ENCODE data around the gene MRPL34. TPM values are rescaled to one million over a fixed set of nuclear protein-coding genes. Genes with fewer than 3 reads are reported as not detected.
A peak's percentile ranks its signal among the peaks of the same experiment; 100 is the strongest.

Gene MRPL34
- polyA plus RNA-seq, 2 donors: 72.1 to 102 TPM

- Histone ChIP-seq H3K36me3 (ENCODE audit: control insufficient read depth in 2 of 2, insufficient read depth in 2 of 2, low read length in 1 of 2) (peaks cover 6 to 15% of the 10 kb centered on the region in 2 donors), H3K9me3 (ENCODE audit: control insufficient read depth in 2 of 2, insufficient read depth in 1 of 2, low read depth in 1 of 2, low read length in 1 of 2) (peaks cover 0 to 2% of the 10 kb centered on the region in 2 donors), H3K4me1 (ENCODE audit: control insufficient read depth in 2 of 2, insufficient read depth in 2 of 2, low read length in 1 of 2) (peaks cover 8 to 14% of the 10 kb centered on the region in 2 donors), H3K4me3 (ENCODE audit: low read depth in 1 of 2, low read length in 2 of 2) (no peak overlapping the region), H3K27ac (ENCODE audit: low read depth in 2 of 2, low read length in 1 of 2) (no peak overlapping the region), H3K27me3 (ENCODE audit: control insufficient read depth in 1 of 2, insufficient read depth in 2 of 2, low read length in 2 of 2) (no peaks in the 10 kb centered on the region)
- WGBS, 2 donors: 87 to 90% methylated on average over 34 of the region's 34 CpGs
Observed at GRCh38 chr19:17339088-17339741, 33.5 kb downstream of the MRPL34 start.

DNA sequence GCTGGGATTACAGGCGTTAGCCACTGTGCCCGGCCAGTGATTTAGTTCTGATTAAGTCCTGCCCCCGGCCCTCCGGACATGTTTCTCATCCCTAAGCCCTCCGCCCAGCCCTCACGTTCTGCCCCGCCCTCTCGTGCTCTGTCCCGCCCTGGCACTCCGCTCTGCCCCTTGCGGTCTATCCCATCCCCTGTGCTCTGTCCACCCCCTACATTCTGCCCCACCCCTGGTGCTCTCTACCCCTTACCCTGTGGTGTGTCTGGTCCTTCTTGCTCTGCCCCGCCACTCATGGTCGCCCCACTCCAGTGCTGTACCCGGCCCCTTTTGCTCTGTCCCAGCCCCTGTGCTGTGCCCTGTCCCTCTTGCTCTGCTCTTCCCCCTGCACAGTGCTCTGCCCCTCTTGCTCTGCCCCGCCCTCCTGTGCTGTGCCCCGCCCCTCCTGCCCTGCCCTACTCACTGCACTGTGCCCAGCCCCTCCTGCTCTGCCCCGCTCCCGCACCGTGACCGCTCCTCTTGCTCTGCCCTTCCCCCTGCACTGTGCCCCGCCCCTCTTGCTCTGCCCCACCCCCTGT lies 34.7 kb downstream of the MRPL34 start:
- H3K27ac ChIP-seq (ENCODE audit: low read depth in 2 of 2, low read length in 1 of 2): peak overlapping the region; percentile 24 to 27
- H3K4me3 ChIP-seq (ENCODE audit: low read depth in 1 of 2, low read length in 2 of 2): no peak overlapping the region
- WGBS, 2 donors: 68% methylated on average over 20 to 21 of the region's 21 CpGs
- peaks cover 6 to 15% of the 10 kb centered on the region in 2 donors for H3K36me3 ChIP-seq (ENCODE audit: control insufficient read depth in 2 of 2, insufficient read depth in 2 of 2, low read length in 1 of 2)
- peaks cover 0 to 2% of the 10 kb centered on the region in 2 donors for H3K9me3 ChIP-seq (ENCODE audit: control insufficient read depth in 2 of 2, insufficient read depth in 1 of 2, low read depth in 1 of 2, low read length in 1 of 2)
- H3K4me1 ChIP-seq (ENCODE audit: control insufficient read depth in 2 of 2, insufficient read depth in 2 of 2, low read length in 1 of 2): peaks cover 8 to 11% of the 10 kb centered on the region in 2 donors
- H3K27me3 ChIP-seq (ENCODE audit: control insufficient read depth in 1 of 2, insufficient read depth in 2 of 2, low read length in 2 of 2): no peaks in the 10 kb centered on the region

DNA sequence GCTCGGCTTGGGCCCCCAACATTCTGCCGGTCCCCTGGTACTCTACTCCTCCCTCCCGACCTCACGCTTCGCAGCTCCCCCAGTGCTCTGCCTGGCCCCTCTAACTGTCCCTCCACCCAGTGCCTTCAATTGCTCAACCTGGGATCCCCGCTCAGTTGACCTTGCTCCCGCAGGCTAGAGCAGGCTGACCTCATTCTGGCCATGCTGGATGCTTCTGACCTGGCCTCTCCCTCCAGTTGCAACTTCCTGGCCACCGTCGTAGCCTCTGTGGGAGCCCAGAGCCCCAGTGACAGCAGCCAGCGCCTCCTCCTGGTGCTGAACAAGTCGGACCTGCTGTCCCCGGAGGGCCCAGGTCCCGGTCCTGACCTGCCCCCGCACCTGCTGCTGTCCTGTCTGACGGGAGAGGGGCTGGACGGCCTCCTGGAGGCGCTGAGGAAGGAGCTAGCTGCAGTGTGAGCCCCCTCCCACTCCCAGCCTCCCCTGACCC lies 35.2 kb downstream of the MRPL34 start:
- H3K4me1 ChIP-seq (ENCODE audit: control insufficient read depth in 2 of 2, insufficient read depth in 2 of 2, low read length in 1 of 2): peaks cover 8 to 11% of the 10 kb centered on the region in 2 donors
- H3K36me3 ChIP-seq (ENCODE audit: control insufficient read depth in 2 of 2, insufficient read depth in 2 of 2, low read length in 1 of 2): peaks cover 6 to 15% of the 10 kb centered on the region in 2 donors
- 72 to 75% methylated on average over 17 of the region's 17 CpGs for WGBS, 2 donors
- H3K4me3 ChIP-seq (ENCODE audit: low read depth in 1 of 2, low read length in 2 of 2): no peak overlapping the region
- H3K27ac ChIP-seq (ENCODE audit: low read depth in 2 of 2, low read length in 1 of 2): peak overlapping the region; percentile 24 to 45
- H3K27me3 ChIP-seq (ENCODE audit: control insufficient read depth in 1 of 2, insufficient read depth in 2 of 2, low read length in 2 of 2): no peaks in the 10 kb centered on the region
- H3K9me3 ChIP-seq (ENCODE audit: control insufficient read depth in 2 of 2, insufficient read depth in 1 of 2, low read depth in 1 of 2, low read length in 1 of 2): peaks cover 0 to 2% of the 10 kb centered on the region in 2 donors

- peaks cover 6 to 15% of the 10 kb centered on the region in 2 donors for H3K36me3 ChIP-seq (ENCODE audit: control insufficient read depth in 2 of 2, insufficient read depth in 2 of 2, low read length in 1 of 2)
- no peak overlapping the region for H3K27ac ChIP-seq (ENCODE audit: low read depth in 2 of 2, low read length in 1 of 2)
- peaks cover 8 to 15% of the 10 kb centered on the region in 2 donors for H3K4me1 ChIP-seq (ENCODE audit: control insufficient read depth in 2 of 2, insufficient read depth in 2 of 2, low read length in 1 of 2)
- no peak overlapping the region for H3K4me3 ChIP-seq (ENCODE audit: low read depth in 1 of 2, low read length in 2 of 2)
- 93 to 94% methylated on average over 15 of the region's 15 CpGs for WGBS, 2 donors
- H3K27me3 ChIP-seq (ENCODE audit: control insufficient read depth in 1 of 2, insufficient read depth in 2 of 2, low read length in 2 of 2): no peaks in the 10 kb centered on the region
- peaks cover 0 to 2% of the 10 kb centered on the region in 2 donors for H3K9me3 ChIP-seq (ENCODE audit: control insufficient read depth in 2 of 2, insufficient read depth in 1 of 2, low read depth in 1 of 2, low read length in 1 of 2)
Observed at GRCh38 chr19:17341386-17341785, 35.7 kb downstream of the MRPL34 start.

DNA sequence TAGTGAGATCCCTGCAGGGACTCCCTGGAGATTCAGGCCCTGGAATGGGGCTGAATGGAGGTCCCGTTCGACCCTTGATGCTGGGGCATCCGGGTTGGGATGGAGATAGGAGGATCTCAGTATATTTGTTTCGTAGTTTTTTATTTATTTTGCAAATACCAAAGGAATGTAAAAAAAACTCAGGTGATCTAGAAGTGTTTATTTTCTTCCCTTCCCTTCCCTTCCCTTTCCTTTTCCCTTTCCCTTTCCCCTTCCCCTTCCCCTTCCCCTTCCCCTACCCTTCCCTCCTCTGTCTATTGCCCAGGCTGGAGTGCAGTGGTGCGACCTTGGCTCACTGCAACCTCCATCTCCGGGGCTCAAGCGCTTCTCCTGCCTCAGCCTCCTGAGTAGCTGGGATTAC lies 36.2 kb downstream of the MRPL34 start:
- no peak overlapping the region for H3K27ac ChIP-seq (ENCODE audit: low read depth in 2 of 2, low read length in 1 of 2)
- H3K27me3 ChIP-seq (ENCODE audit: control insufficient read depth in 1 of 2, insufficient read depth in 2 of 2, low read length in 2 of 2): no peaks in the 10 kb centered on the region
- H3K36me3 ChIP-seq (ENCODE audit: control insufficient read depth in 2 of 2, insufficient read depth in 2 of 2, low read length in 1 of 2): peaks cover 6 to 15% of the 10 kb centered on the region in 2 donors
- no peak overlapping the region for H3K4me3 ChIP-seq (ENCODE audit: low read depth in 1 of 2, low read length in 2 of 2)
- WGBS, 2 donors: 80 to 83% methylated on average over 7 of the region's 7 CpGs
- H3K4me1 ChIP-seq (ENCODE audit: control insufficient read depth in 2 of 2, insufficient read depth in 2 of 2, low read length in 1 of 2): peaks cover 8 to 15% of the 10 kb centered on the region in 2 donors
- peaks cover 0 to 2% of the 10 kb centered on the region in 2 donors for H3K9me3 ChIP-seq (ENCODE audit: control insufficient read depth in 2 of 2, insufficient read depth in 1 of 2, low read depth in 1 of 2, low read length in 1 of 2)

GRCh38 chr19:17346109-17346671 lies 40.5 kb downstream of the MRPL34 start:
- no peak overlapping the region for H3K4me3 ChIP-seq (ENCODE audit: low read depth in 1 of 2, low read length in 2 of 2)
- no peaks in the 10 kb centered on the region for H3K27me3 ChIP-seq (ENCODE audit: control insufficient read depth in 1 of 2, insufficient read depth in 2 of 2, low read length in 2 of 2)
- peak overlapping the region in 1 of 2 donors; percentile 21 for H3K27ac ChIP-seq (ENCODE audit: low read depth in 2 of 2, low read length in 1 of 2)
- WGBS, 2 donors: 16% methylated on average over 24 of the region's 24 CpGs
- H3K9me3 ChIP-seq (ENCODE audit: control insufficient read depth in 2 of 2, insufficient read depth in 1 of 2, low read depth in 1 of 2, low read length in 1 of 2): no peaks in the 10 kb centered on the region
- peaks cover 3% of the 10 kb centered on the region in 2 donors for H3K36me3 ChIP-seq (ENCODE audit: control insufficient read depth in 2 of 2, insufficient read depth in 2 of 2, low read length in 1 of 2)
- peaks cover 0 to 4% of the 10 kb centered on the region in 2 donors for H3K4me1 ChIP-seq (ENCODE audit: control insufficient read depth in 2 of 2, insufficient read depth in 2 of 2, low read length in 1 of 2)

DNA sequence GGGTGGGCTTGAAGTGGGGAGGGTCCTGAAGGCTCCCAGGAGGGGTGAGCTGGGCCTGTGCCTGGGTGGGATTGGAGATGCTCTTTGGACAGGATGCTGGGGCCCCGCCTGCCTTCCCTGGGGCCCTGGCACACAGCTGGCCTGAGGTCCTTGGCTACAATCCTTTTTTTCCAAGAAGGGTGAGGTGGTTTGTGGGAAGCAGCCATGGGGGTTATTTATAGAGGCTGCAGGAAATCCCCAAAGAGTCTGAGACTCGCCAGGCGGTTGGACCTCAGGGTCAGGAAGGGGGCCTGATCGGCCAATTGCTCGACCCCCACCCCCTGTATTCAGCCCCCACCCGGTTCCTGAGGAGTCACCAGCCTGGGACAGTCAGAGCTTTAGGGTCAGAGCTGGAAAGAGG lies 41.7 kb downstream of the MRPL34 start:
- H3K27me3 ChIP-seq (ENCODE audit: control insufficient read depth in 1 of 2, insufficient read depth in 2 of 2, low read length in 2 of 2): no peaks in the 10 kb centered on the region
- peaks cover 0 to 4% of the 10 kb centered on the region in 2 donors for H3K4me1 ChIP-seq (ENCODE audit: control insufficient read depth in 2 of 2, insufficient read depth in 2 of 2, low read length in 1 of 2)
- no peak overlapping the region for H3K4me3 ChIP-seq (ENCODE audit: low read depth in 1 of 2, low read length in 2 of 2)
- peaks cover 0 to 3% of the 10 kb centered on the region in 2 donors for H3K9me3 ChIP-seq (ENCODE audit: control insufficient read depth in 2 of 2, insufficient read depth in 1 of 2, low read depth in 1 of 2, low read length in 1 of 2)
- WGBS, 2 donors: 14 to 17% methylated on average over 5 to 6 of the region's 6 CpGs
- H3K36me3 ChIP-seq (ENCODE audit: control insufficient read depth in 2 of 2, insufficient read depth in 2 of 2, low read length in 1 of 2): no peaks in the 10 kb centered on the region
- peak overlapping the region; percentile 8 to 47 for H3K27ac ChIP-seq (ENCODE audit: low read depth in 2 of 2, low read length in 1 of 2)

- H3K36me3 ChIP-seq (ENCODE audit: control insufficient read depth in 2 of 2, insufficient read depth in 2 of 2, low read length in 1 of 2): no peaks in the 10 kb centered on the region
- H3K9me3 ChIP-seq (ENCODE audit: control insufficient read depth in 2 of 2, insufficient read depth in 1 of 2, low read depth in 1 of 2, low read length in 1 of 2): peaks cover 0 to 3% of the 10 kb centered on the region in 2 donors
- H3K27me3 ChIP-seq (ENCODE audit: control insufficient read depth in 1 of 2, insufficient read depth in 2 of 2, low read length in 2 of 2): no peaks in the 10 kb centered on the region
- peaks cover 0 to 4% of the 10 kb centered on the region in 2 donors for H3K4me1 ChIP-seq (ENCODE audit: control insufficient read depth in 2 of 2, insufficient read depth in 2 of 2, low read length in 1 of 2)
- H3K4me3 ChIP-seq (ENCODE audit: low read depth in 1 of 2, low read length in 2 of 2): no peak overlapping the region
- 65% methylated on average over 2 of the region's 2 CpGs for WGBS, 2 donors
- H3K27ac ChIP-seq (ENCODE audit: low read depth in 2 of 2, low read length in 1 of 2): peak overlapping the region; percentile 47 to 50
Observed at GRCh38 chr19:17347877-17348276, 42.2 kb downstream of the MRPL34 start.

DNA sequence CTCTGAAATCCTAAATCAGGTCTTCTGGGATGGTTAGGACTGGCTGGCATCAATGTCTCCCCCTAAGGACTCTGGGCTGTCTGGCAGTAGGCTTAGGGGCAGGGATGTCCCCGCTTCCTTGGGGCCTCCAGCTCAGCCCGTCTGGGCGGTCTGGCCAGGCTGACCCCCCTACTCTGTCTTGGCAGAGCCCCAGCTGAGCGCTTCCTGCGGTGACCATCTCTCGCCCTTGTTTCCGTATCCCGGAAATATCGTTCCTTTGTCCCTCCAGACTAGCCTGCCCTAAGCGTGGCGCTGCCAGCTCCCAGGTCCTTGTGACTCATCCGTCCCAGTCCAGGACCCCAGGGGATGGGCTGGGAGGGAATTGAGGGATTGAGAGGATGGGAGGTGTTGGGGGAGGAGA lies 43.0 kb downstream of the MRPL34 start:
- peaks cover 0 to 4% of the 10 kb centered on the region in 2 donors for H3K4me1 ChIP-seq (ENCODE audit: control insufficient read depth in 2 of 2, insufficient read depth in 2 of 2, low read length in 1 of 2)
- H3K27ac ChIP-seq (ENCODE audit: low read depth in 2 of 2, low read length in 1 of 2): peak overlapping the region in 1 of 2 donors; percentile 8
- peaks cover 0 to 3% of the 10 kb centered on the region in 2 donors for H3K9me3 ChIP-seq (ENCODE audit: control insufficient read depth in 2 of 2, insufficient read depth in 1 of 2, low read depth in 1 of 2, low read length in 1 of 2)
- no peak overlapping the region for H3K4me3 ChIP-seq (ENCODE audit: low read depth in 1 of 2, low read length in 2 of 2)
- H3K36me3 ChIP-seq (ENCODE audit: control insufficient read depth in 2 of 2, insufficient read depth in 2 of 2, low read length in 1 of 2): no peaks in the 10 kb centered on the region
- H3K27me3 ChIP-seq (ENCODE audit: control insufficient read depth in 1 of 2, insufficient read depth in 2 of 2, low read length in 2 of 2): no peaks in the 10 kb centered on the region
- 4 to 8% methylated on average over 12 of the region's 12 CpGs for whole genome bisulfite sequencing, 2 donors

Data from esophagus (tissue), 2 donors.